WTC11 (cell line): ENCODE results near the gene PMP22. TPM values are rescaled to one million over a fixed set of nuclear protein-coding genes. Genes with fewer than 3 reads are reported as not detected.

Experiments
- ATAC-seq: fragments of 200-7000 bp; cut with Tn5 transposase; 2 replicates; pipeline ENCODE4 v1.10.0; 2021; ENCODE audit warnings: mild to moderate bottlenecking, moderate library complexity
- CTCF ChIA-PET: fragments of 300-600 bp; sonication (Branson Sonifier 250); formaldehyde crosslinking; loops from one replicate; lab custom pipeline; 2021; ENCODE audit warnings: antibody characterized with exemption; lab: Charles Lee
- POLR2A ChIA-PET: fragments of 350-600 bp; sonication (Branson Sonifier 250); formaldehyde crosslinking; loops from one replicate; lab custom pipeline; 2021; ENCODE audit warnings: antibody characterized with exemption; lab: Charles Lee
- DNase-seq: peaks from one replicate; pipeline ENCODE4 v3.0.0; 2021; ENCODE audit warnings: low spot score
- H3K27ac Mint-ChIP-seq: 2 replicates; pipeline ENCODE4 v1.8.0; 2021; ENCODE audit warnings: mixed read lengths
- H3K27me3 Mint-ChIP-seq: 2 replicates; pipeline ENCODE4 v1.8.0; 2021; ENCODE audit warnings: low read depth, mild to moderate bottlenecking, moderate library complexity, mixed read lengths
- H3K36me3 Mint-ChIP-seq: 2 replicates; pipeline ENCODE4 v1.8.0; 2021; ENCODE audit warnings: mixed read lengths
- H3K4me1 Mint-ChIP-seq: 2 replicates; pipeline ENCODE4 v1.8.0; 2022; ENCODE audit warnings: mixed read lengths
- H3K4me3 Mint-ChIP-seq: 2 replicates; pipeline ENCODE4 v1.8.0; 2021; ENCODE audit warnings: mild to moderate bottlenecking, moderate library complexity, mixed read lengths
- H3K9me3 Mint-ChIP-seq: 2 replicates; pipeline ENCODE4 v1.8.0; 2021; ENCODE audit warnings: mixed read lengths
- ATF1 ChIP-seq: sonication (generic); formaldehyde crosslinking; IDR thresholded peaks from 2 replicates; pipeline ENCODE4 v1.8.1; 2023; ENCODE audit warnings: mild to moderate bottlenecking, moderate library complexity, missing genetic modification reagents
- ATF3 ChIP-seq: sonication (generic); formaldehyde crosslinking; conservative IDR thresholded peaks from 2 replicates; pipeline ENCODE4 v1.8.1; 2022; ENCODE audit warnings: mild to moderate bottlenecking, missing genetic modification reagents
- GRHL2 ChIP-seq: fragments of 250-450 bp; sonication (Bioruptor Pico); IDR thresholded peaks from 2 replicates; pipeline ENCODE4 v1.8.0; 2022; ENCODE audit warnings: mild to moderate bottlenecking, moderate library complexity; ENCODE audit not compliant: insufficient replicate concordance, severe bottlenecking
- HMGXB4 ChIP-seq: sonication (generic); formaldehyde crosslinking; IDR thresholded peaks from 2 replicates; pipeline ENCODE4 v1.8.1; 2023; ENCODE audit warnings: mild to moderate bottlenecking, moderate library complexity, missing genetic modification reagents
- JUN ChIP-seq: sonication (generic); formaldehyde crosslinking; IDR thresholded peaks from 2 replicates; pipeline ENCODE4 v1.8.0; 2023; ENCODE audit warnings: mild to moderate bottlenecking, missing genetic modification reagents
- MYBL2 ChIP-seq: sonication (generic); formaldehyde crosslinking; IDR thresholded peaks from 2 replicates; pipeline ENCODE4 v1.8.1; 2023; ENCODE audit warnings: mild to moderate bottlenecking, moderate library complexity, missing genetic modification reagents
- NFE2L1 ChIP-seq: sonication (generic); formaldehyde crosslinking; IDR thresholded peaks from 2 replicates; pipeline ENCODE4 v1.8.1; 2023; ENCODE audit warnings: missing genetic modification reagents
- NR1H2 ChIP-seq: sonication (generic); formaldehyde crosslinking; IDR thresholded peaks from 2 replicates; pipeline ENCODE4 v1.9.0; 2021; ENCODE audit warnings: mild to moderate bottlenecking, moderate library complexity, missing genetic modification reagents
- NR2C2 ChIP-seq: sonication (generic); formaldehyde crosslinking; IDR thresholded peaks from 2 replicates; pipeline ENCODE4 v1.8.0; 2022; ENCODE audit warnings: mild to moderate bottlenecking, missing genetic modification reagents
- PRRX2 ChIP-seq: fragments of 250-450 bp; sonication (Bioruptor Pico); IDR thresholded peaks from 2 replicates; pipeline ENCODE4 v1.8.0; 2021; ENCODE audit warnings: mild to moderate bottlenecking
- SMAD3 ChIP-seq: sonication (generic); formaldehyde crosslinking; IDR thresholded peaks from 2 replicates; pipeline ENCODE4 v1.8.0; 2022; ENCODE audit warnings: missing genetic modification reagents, mild to moderate bottlenecking, borderline replicate concordance
- SOX15 ChIP-seq: fragments of 250-450 bp; sonication (Bioruptor Pico); IDR thresholded peaks from 2 replicates; pipeline ENCODE4 v1.9.0; 2021; ENCODE audit warnings: mild to moderate bottlenecking
- STAT6 ChIP-seq: sonication (generic); formaldehyde crosslinking; conservative IDR thresholded peaks from 2 replicates; pipeline ENCODE4 v1.8.1; 2023; ENCODE audit warnings: mild to moderate bottlenecking, low read depth, missing genetic modification reagents, moderate library complexity
- ZNF121 ChIP-seq: sonication (generic); formaldehyde crosslinking; IDR thresholded peaks from 2 replicates; pipeline ENCODE4 v1.8.0; 2023; ENCODE audit warnings: missing genetic modification reagents
- ZNF219 ChIP-seq: sonication (generic); formaldehyde crosslinking; IDR thresholded peaks from 2 replicates; pipeline ENCODE4 v1.8.0; 2023; ENCODE audit warnings: missing genetic modification reagents, mild to moderate bottlenecking, borderline replicate concordance
- ZNF263 ChIP-seq: sonication (generic); formaldehyde crosslinking; IDR thresholded peaks from 2 replicates; pipeline ENCODE4 v1.8.1; 2022; ENCODE audit warnings: low read depth, mild to moderate bottlenecking, moderate library complexity, missing genetic modification reagents
- ZNF317 ChIP-seq: sonication (generic); formaldehyde crosslinking; IDR thresholded peaks from 2 replicates; pipeline ENCODE4 v1.8.1; 2023; ENCODE audit warnings: low read depth, mild to moderate bottlenecking, moderate library complexity, missing genetic modification reagents, borderline replicate concordance
- ZNF416 ChIP-seq: fragments of 250-450 bp; sonication (Bioruptor Pico); IDR thresholded peaks from 2 replicates; pipeline ENCODE4 v1.9.0; 2021; ENCODE audit warnings: mild to moderate bottlenecking, inconsistent platforms
- ZNF532 ChIP-seq: fragments of 250-450 bp; sonication (Bioruptor Pico); IDR thresholded peaks from 2 replicates; pipeline ENCODE4 v1.9.0; 2021; ENCODE audit warnings: mild to moderate bottlenecking, borderline replicate concordance
- total RNA-seq: library from RNA; stranded (reverse); gene quantifications from 3 replicates; pipeline ENCODE4 v1.2.3, GENCODE V29; 2021
- TF ChIP-seq, protein P1 (sequence below): fragments of 250-450 bp; sonication (Bioruptor Pico); IDR thresholded peaks from 2 replicates; pipeline ENCODE4 v1.8.0; 2021; ENCODE audit warnings: mild to moderate bottlenecking
- TF ChIP-seq, protein P2 (sequence below): fragments of 250-450 bp; sonication (Bioruptor Pico); IDR thresholded peaks from 2 replicates; pipeline ENCODE4 v2.1.2; 2022; ENCODE audit warnings: mild to moderate bottlenecking, moderate library complexity

The PMP22 gene
- total RNA-seq, 1 experiment from 2014 or later = 3.0 TPM

GRCh38 chr17:15281909-15282308, 16.8 kb upstream of the PMP22 start (continued):
- TF ChIP-seq PRRX2 (CRISPR knock-in tag) (no peak), NR1H2 (CRISPR knock-in tag) (no peak), HMGXB4 (CRISPR knock-in tag) (no peak), SMAD3 (CRISPR knock-in tag) (no peak)
- TF ChIP-seq, protein P1, sequence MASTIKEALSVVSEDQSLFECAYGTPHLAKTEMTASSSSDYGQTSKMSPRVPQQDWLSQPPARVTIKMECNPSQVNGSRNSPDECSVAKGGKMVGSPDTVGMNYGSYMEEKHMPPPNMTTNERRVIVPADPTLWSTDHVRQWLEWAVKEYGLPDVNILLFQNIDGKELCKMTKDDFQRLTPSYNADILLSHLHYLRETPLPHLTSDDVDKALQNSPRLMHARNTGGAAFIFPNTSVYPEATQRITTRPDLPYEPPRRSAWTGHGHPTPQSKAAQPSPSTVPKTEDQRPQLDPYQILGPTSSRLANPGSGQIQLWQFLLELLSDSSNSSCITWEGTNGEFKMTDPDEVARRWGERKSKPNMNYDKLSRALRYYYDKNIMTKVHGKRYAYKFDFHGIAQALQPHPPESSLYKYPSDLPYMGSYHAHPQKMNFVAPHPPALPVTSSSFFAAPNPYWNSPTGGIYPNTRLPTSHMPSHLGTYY (CRISPR knock-in tag) = no peak
- TF ChIP-seq, all 79 proteins: peak for 0

DNA sequence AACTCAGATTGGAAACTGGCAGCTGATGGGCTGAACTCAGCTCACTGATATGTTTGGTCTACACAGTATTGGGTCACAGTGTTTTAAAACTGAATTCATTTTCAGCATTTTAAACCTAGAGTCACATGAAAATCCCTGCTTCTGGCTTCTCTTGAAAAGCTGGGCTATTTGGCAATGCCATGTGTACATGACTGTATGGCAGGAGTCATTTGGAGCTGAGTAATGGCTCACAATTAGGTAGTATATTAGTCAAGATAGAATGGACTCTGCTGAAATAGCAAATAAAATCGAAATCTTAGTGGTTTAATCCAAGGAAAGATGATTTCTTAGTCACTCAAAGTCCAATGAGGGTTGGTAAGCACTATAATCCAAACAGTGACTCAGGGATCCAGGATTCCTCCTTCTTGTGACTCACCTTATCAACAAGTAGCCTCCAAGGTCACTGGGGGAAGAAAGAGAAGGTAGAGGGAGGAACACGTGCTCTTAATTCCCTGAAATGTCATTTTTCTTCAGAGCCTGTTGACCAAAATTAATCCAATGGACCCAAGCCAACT, 13.9 kb upstream of the PMP22 start:
- Mint-ChIP-seq H3K4me3 (no peak overlapping the region), H3K36me3 (peaks cover 4% of the 10 kb centered on the region; the same call in 1 of the 2 replicates), H3K27me3 (peaks cover 5% of the 10 kb centered on the region), H3K9me3 (peaks cover 31% of the 10 kb centered on the region), H3K27ac (no peak overlapping the region), H3K4me1 (peaks cover 9% of the 10 kb centered on the region)
- POLR2A ChIA-PET = no interaction called here
- DNase-seq = no peak
- no peak for ATAC-seq
- CTCF ChIA-PET = interaction anchor here (1.1 to 1.5 kb wide), 2 partner anchors 16 to 224 kb away, joined by 4 to 5 read pairs; no protein-coding TSS in a partner anchor
- TF ChIP-seq, protein P2, sequence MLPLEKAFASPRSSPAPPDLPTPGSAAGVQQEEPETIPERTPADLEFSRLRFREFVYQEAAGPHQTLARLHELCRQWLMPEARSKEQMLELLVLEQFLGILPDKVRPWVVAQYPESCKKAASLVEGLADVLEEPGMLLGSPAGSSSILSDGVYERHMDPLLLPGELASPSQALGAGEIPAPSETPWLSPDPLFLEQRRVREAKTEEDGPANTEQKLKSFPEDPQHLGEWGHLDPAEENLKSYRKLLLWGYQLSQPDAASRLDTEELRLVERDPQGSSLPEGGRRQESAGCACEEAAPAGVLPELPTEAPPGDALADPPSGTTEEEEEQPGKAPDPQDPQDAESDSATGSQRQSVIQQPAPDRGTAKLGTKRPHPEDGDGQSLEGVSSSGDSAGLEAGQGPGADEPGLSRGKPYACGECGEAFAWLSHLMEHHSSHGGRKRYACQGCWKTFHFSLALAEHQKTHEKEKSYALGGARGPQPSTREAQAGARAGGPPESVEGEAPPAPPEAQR = no peak
- no peak for TF ChIP-seq ZNF219 (CRISPR knock-in tag)
- TF ChIP-seq, protein P1 (CRISPR knock-in tag) = no peak
- TF ChIP-seq ZNF121 (CRISPR knock-in tag) = no peak
- TF ChIP-seq STAT6 (CRISPR knock-in tag) = no peak
- TF ChIP-seq NFE2L1 (CRISPR knock-in tag) = no peak
- no peak for TF ChIP-seq NR2C2 (CRISPR knock-in tag)
- no peak for TF ChIP-seq ZNF263 (CRISPR knock-in tag)
- no peak for TF ChIP-seq JUN
- TF ChIP-seq HMGXB4 (CRISPR knock-in tag) = no peak
- no peak for TF ChIP-seq ZNF532
- TF ChIP-seq MYBL2 (CRISPR knock-in tag) = no peak
- no peak for TF ChIP-seq GRHL2 (CRISPR knock-in tag)
- TF ChIP-seq SOX15 (CRISPR knock-in tag) = no peak
- no peak for TF ChIP-seq ATF3 (CRISPR knock-in tag)
- no peak for TF ChIP-seq ZNF317
- TF ChIP-seq ATF1 (CRISPR knock-in tag) = no peak
- TF ChIP-seq ZNF416 (CRISPR knock-in tag) = no peak
